DND-41 (cell line): Measurements from ENCODE around the gene CDH12.

Source experiments
- ATAC-seq: fragments of 200-7000 bp; cut with Tn5 transposase; 3 replicates; pipeline ENCODE4 v1.9.1; 2021; ENCODE audit warnings: low read depth; ENCODE audit not compliant: insufficient read depth
- DNase-seq: peaks from one replicate; pipeline ENCODE4 v3.0.0-alpha.2; 2020
- H2AFZ ChIP-seq: 2 replicates; pipeline ENCODE4 v1.6.0; 2012; ENCODE audit warnings: low read depth, low read length
- H3K27ac ChIP-seq: 2 replicates; pipeline ENCODE4 v1.5.1; 2012; ENCODE audit warnings: low read length, inconsistent platforms
- H3K27me3 ChIP-seq: fragments of 200-600 bp; sonication (generic); 2 replicates; pipeline ENCODE4 v1.6.0; 2012; ENCODE audit warnings: low read length, mild to moderate bottlenecking, inconsistent platforms; ENCODE audit not compliant: insufficient read depth, poor library complexity
- H3K36me3 ChIP-seq: 2 replicates; pipeline ENCODE4 v1.5.1; 2012; ENCODE audit warnings: low read length, inconsistent platforms; ENCODE audit not compliant: insufficient read depth
- H3K4me1 ChIP-seq: 2 replicates; pipeline ENCODE4 v1.5.1; 2012; ENCODE audit warnings: mild to moderate bottlenecking, low read length; ENCODE audit not compliant: insufficient read depth
- H3K4me2 ChIP-seq: 2 replicates; pipeline ENCODE4 v1.6.0; 2012; ENCODE audit warnings: mild to moderate bottlenecking, moderate library complexity, low read length, inconsistent platforms; ENCODE audit not compliant: insufficient read depth
- H3K4me3 ChIP-seq, 2 experiments: fragments of 200-600 bp in 1 of 2; shearing (Covaris generic) in 1 of 2; 2 replicates each; pipeline ENCODE4 v1.5.1; 2012 to 2016; ENCODE audit warnings: inconsistent platforms in 2 of 2, low read length in 2 of 2, mild to moderate bottlenecking in 2 of 2, low read depth in 1 of 2, moderate library complexity in 1 of 2
- H3K79me2 ChIP-seq: 2 replicates; pipeline ENCODE4 v1.6.0; 2012; ENCODE audit warnings: low read length, inconsistent platforms; ENCODE audit not compliant: insufficient read depth
- H3K9ac ChIP-seq: 2 replicates; pipeline ENCODE4 v1.6.0; 2012; ENCODE audit warnings: low read depth, mild to moderate bottlenecking, inconsistent platforms, low read length, moderate library complexity
- H3K9me3 ChIP-seq: 2 replicates; pipeline ENCODE4 v1.5.1; 2012; ENCODE audit warnings: low read length, moderate library complexity, mild to moderate bottlenecking, inconsistent platforms; ENCODE audit not compliant: insufficient read depth, severe bottlenecking
- H4K20me1 ChIP-seq: 2 replicates; pipeline ENCODE4 v1.6.0; 2012; ENCODE audit warnings: low read length; ENCODE audit not compliant: insufficient read depth
- EZH2 ChIP-seq: IDR thresholded peaks from 3 replicates; pipeline ENCODE4 v1.6.1; 2012; ENCODE audit warnings: borderline replicate concordance, low read depth, mild to moderate bottlenecking, moderate library complexity, low read length, inconsistent platforms; ENCODE audit not compliant: severe bottlenecking
- TF ChIP-seq, protein P1 (sequence below): IDR thresholded peaks from 2 replicates; pipeline ENCODE4 v1.5.1; 2012; ENCODE audit warnings: borderline replicate concordance, low read length, moderate library complexity, mild to moderate bottlenecking; ENCODE audit not compliant: poor library complexity, severe bottlenecking; ENCODE audit errors: extremely low read depth

The CDH12 gene

DNA sequence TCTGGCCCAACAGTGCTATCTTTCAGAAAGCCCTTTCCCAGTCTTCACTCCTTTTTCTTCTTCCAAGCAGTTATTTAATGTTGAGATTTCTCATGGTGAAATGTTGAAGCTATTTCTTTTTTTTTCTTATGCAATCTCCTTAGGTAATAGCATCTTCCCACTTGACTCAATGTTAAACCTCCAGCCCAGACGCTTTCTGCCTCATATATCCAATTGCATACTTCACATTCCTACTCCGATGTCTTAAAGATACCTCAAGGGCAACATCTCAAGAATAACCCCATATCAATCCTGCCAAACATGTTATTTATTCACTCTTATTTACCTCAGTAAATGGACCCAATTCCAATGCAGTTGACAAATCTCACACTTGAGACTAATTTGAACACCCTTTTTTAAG, 187.3 kb downstream of the CDH12 start:
- Histone ChIP-seq H3K4me3 (no peak overlapping the region), H3K36me3 (no peaks in the 10 kb centered on the region), H2AFZ (no peak overlapping the region), H3K4me1 (no peaks in the 10 kb centered on the region), H3K9me3 (no peaks in the 10 kb centered on the region), H3K9ac (no peak overlapping the region), H4K20me1 (no peaks in the 10 kb centered on the region), H3K79me2 (no peaks in the 10 kb centered on the region), H3K27ac (no peak overlapping the region), H3K4me2 (no peak overlapping the region), H3K27me3 (no peaks in the 10 kb centered on the region)
- TF ChIP-seq EZH2: no peak
- TF ChIP-seq, protein P1, sequence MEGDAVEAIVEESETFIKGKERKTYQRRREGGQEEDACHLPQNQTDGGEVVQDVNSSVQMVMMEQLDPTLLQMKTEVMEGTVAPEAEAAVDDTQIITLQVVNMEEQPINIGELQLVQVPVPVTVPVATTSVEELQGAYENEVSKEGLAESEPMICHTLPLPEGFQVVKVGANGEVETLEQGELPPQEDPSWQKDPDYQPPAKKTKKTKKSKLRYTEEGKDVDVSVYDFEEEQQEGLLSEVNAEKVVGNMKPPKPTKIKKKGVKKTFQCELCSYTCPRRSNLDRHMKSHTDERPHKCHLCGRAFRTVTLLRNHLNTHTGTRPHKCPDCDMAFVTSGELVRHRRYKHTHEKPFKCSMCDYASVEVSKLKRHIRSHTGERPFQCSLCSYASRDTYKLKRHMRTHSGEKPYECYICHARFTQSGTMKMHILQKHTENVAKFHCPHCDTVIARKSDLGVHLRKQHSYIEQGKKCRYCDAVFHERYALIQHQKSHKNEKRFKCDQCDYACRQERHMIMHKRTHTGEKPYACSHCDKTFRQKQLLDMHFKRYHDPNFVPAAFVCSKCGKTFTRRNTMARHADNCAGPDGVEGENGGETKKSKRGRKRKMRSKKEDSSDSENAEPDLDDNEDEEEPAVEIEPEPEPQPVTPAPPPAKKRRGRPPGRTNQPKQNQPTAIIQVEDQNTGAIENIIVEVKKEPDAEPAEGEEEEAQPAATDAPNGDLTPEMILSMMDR: no peak
- ATAC-seq (no peak), DNase-seq (no peak)

DNA sequence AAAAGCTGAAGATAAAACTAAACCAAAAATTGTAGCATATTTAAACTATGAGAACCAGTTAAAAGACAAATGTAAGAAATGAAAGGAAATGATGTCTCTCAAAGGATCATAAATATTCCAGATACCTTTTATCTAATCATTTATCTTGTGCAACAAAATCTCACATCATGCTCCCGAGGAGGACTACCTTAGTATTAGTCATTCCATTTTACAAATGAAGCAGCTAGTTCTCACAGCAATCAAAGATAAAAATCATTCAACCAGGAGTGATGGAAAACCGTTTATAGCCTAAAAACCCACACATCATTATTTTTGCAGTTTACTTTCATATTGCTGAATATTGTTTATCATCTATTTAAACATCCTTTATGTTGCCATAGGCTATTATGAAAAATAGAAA, 190.0 kb downstream of the CDH12 start:
- TF ChIP-seq, protein P1: no peak
- no peak for TF ChIP-seq EZH2
- H3K4me2 ChIP-seq: no peak overlapping the region
- H4K20me1 ChIP-seq: no peaks in the 10 kb centered on the region
- no peak overlapping the region for H3K9ac ChIP-seq
- H3K9me3 ChIP-seq: no peaks in the 10 kb centered on the region
- H3K79me2 ChIP-seq: no peaks in the 10 kb centered on the region
- H3K4me1 ChIP-seq: no peaks in the 10 kb centered on the region
- H3K36me3 ChIP-seq: no peaks in the 10 kb centered on the region
- DNase-seq: no peak
- no peak overlapping the region for H3K27ac ChIP-seq
- H3K4me3 ChIP-seq: no peak overlapping the region
- ATAC-seq: no peak
- H3K27me3 ChIP-seq: no peaks in the 10 kb centered on the region
- H2AFZ ChIP-seq: no peak overlapping the region

DNA sequence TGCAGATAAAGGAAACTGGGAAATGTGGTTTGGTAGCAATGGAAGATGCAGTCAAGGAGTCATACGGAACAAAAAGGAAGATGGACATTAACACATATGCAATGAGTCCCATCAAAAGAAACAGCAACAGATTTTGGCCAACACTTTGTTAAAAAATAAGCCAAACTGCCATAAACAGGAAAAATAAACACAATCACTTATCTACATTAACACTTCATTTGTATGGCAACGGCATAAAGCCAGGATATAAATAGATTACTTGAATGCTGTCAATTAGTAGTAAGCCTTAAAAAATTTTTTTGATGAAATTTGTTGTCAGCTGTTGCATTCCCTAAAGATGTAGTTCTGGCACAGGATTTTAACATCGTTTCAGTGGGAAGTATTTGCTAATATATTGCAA, 190.8 kb downstream of the CDH12 start:
- DNase-seq (no peak), ATAC-seq (no peak)
- Histone ChIP-seq H3K27me3 (no peaks in the 10 kb centered on the region), H3K4me2 (no peak overlapping the region), H3K79me2 (no peaks in the 10 kb centered on the region), H4K20me1 (no peaks in the 10 kb centered on the region), H3K4me1 (no peaks in the 10 kb centered on the region), H3K36me3 (no peaks in the 10 kb centered on the region), H2AFZ (no peak overlapping the region), H3K27ac (no peak overlapping the region), H3K9ac (no peak overlapping the region), H3K4me3 (no peak overlapping the region), H3K9me3 (no peaks in the 10 kb centered on the region)
- TF ChIP-seq, protein P1: no peak
- TF ChIP-seq EZH2: no peak

DNA sequence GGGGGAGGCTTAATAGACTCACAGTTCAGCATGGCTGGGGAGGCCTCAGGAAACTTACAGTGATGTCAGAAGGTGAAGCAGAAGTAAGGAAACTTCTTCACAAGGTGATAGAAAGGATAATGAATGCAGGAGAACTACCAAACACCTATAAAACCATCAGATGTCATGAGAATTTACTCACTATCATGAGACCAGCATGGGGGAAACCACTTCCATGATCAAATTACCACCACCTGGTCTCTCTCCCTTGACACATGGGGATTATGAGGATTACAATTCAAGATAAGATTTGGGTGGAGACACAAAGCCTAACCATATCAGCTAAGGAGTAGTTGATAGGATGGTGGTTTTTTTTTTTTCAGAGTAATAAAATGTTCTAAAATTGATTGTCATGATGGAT, 201.8 kb downstream of the CDH12 start:
- H2AFZ ChIP-seq: no peak overlapping the region
- no peaks in the 10 kb centered on the region for H3K27me3 ChIP-seq
- H3K79me2 ChIP-seq: no peaks in the 10 kb centered on the region
- H3K27ac ChIP-seq: no peak overlapping the region
- H3K4me2 ChIP-seq: no peak overlapping the region
- no peaks in the 10 kb centered on the region for H3K9me3 ChIP-seq
- TF ChIP-seq, protein P1: no peak
- no peak for TF ChIP-seq EZH2
- H3K4me1 ChIP-seq: no peaks in the 10 kb centered on the region
- H3K9ac ChIP-seq: no peak overlapping the region
- ATAC-seq (no peak), DNase-seq (no peak)
- H4K20me1 ChIP-seq: no peaks in the 10 kb centered on the region
- H3K36me3 ChIP-seq: no peaks in the 10 kb centered on the region
- H3K4me3 ChIP-seq: no peak overlapping the region
